Neuronal stem cell (in vitro differentiated cells): ENCODE results near the gene MEGF11.
A peak's percentile ranks its signal among the peaks of the same experiment; 100 is the strongest.

Experiments
- DNase-seq: peaks from one replicate; pipeline ENCODE4 v3.0.0-alpha.2; 2013; ENCODE audit warnings: low spot score
- H2AFZ ChIP-seq: one replicate; pipeline ENCODE4 v1.6.1; 2013; ENCODE audit warnings: mild to moderate bottlenecking, low read length, inconsistent platforms
- H2AK5ac ChIP-seq: 2 replicates; pipeline ENCODE4 v1.6.1; 2013; ENCODE audit warnings: low read depth, mild to moderate bottlenecking, inconsistent platforms, low read length, moderate library complexity, mixed read lengths
- H2BK120ac ChIP-seq: 2 replicates; pipeline ENCODE4 v1.6.1; 2013; ENCODE audit warnings: low read depth, mild to moderate bottlenecking, inconsistent platforms, low read length, moderate library complexity, mixed read lengths
- H2BK12ac ChIP-seq: one replicate; pipeline ENCODE4 v1.6.1; 2013; ENCODE audit warnings: low read length, inconsistent platforms
- H2BK15ac ChIP-seq: 2 replicates; pipeline ENCODE4 v1.6.1; 2013; ENCODE audit warnings: mild to moderate bottlenecking, low read length, inconsistent platforms, mixed read lengths
- H2BK5ac ChIP-seq: one replicate; pipeline ENCODE4 v1.6.1; 2013; ENCODE audit warnings: inconsistent platforms, mild to moderate bottlenecking, low read length, moderate library complexity
- H3K14ac ChIP-seq: one replicate; pipeline ENCODE4 v1.6.1; 2013; ENCODE audit warnings: low read length, inconsistent platforms
- H3K18ac ChIP-seq: 2 replicates; pipeline ENCODE4 v1.6.1; 2013; ENCODE audit warnings: low read length, inconsistent platforms
- H3K23ac ChIP-seq: 2 replicates; pipeline ENCODE4 v1.6.1; 2013; ENCODE audit warnings: low read depth, mild to moderate bottlenecking, mixed read lengths, low read length, inconsistent platforms; ENCODE audit not compliant: poor library complexity
- H3K27ac ChIP-seq: replicated peaks from 3 replicates; pipeline ENCODE4 v1.5.1; 2013; ENCODE audit warnings: low read length, inconsistent platforms
- H3K27me3 ChIP-seq, 3 experiments: 2 replicates each; pipeline ENCODE4 v1.6.1; 2013; ENCODE audit warnings: low read length in 3 of 3, mild to moderate bottlenecking in 2 of 3, inconsistent platforms in 1 of 3, low read depth in 1 of 3, mixed read lengths in 1 of 3, moderate library complexity in 1 of 3; ENCODE audit not compliant: control insufficient read depth in 3 of 3, insufficient read depth in 3 of 3
- H3K36me3 ChIP-seq, 2 donors: replicated peaks in 1 of 2; 2 replicates each; pipeline ENCODE4 v1.6.1; 2013; ENCODE audit warnings: low read length in 2 of 2; ENCODE audit not compliant: control insufficient read depth in 2 of 2, insufficient read depth in 2 of 2
- H3K4ac ChIP-seq: 2 replicates; pipeline ENCODE4 v1.6.1; 2013; ENCODE audit warnings: inconsistent platforms, mild to moderate bottlenecking, low read length, moderate library complexity
- H3K4me1 ChIP-seq, 2 donors: 1 replicate in 1 of 2; 2 replicates in 1 of 2; pipeline ENCODE4 v1.6.1; 2013; ENCODE audit warnings: low read length in 2 of 2, low read depth in 1 of 2; ENCODE audit not compliant: control insufficient read depth in 2 of 2, insufficient read depth in 1 of 2
- H3K4me2 ChIP-seq: one replicate; pipeline ENCODE4 v1.6.1; 2013; ENCODE audit warnings: mild to moderate bottlenecking, low read length, inconsistent platforms; ENCODE audit not compliant: insufficient read depth, poor library complexity, severe bottlenecking
- H3K4me3 ChIP-seq, 2 donors: 2 replicates each; pipeline ENCODE4 v1.5.1; 2013; ENCODE audit warnings: low read length in 2 of 2, mild to moderate bottlenecking in 2 of 2, inconsistent platforms in 1 of 2, moderate library complexity in 1 of 2
- H3K79me1 ChIP-seq: one replicate; pipeline ENCODE4 v1.6.1; 2013; ENCODE audit warnings: low read depth, mild to moderate bottlenecking, inconsistent platforms, low read length, moderate library complexity
- H3K9ac ChIP-seq: one replicate; pipeline ENCODE4 v1.6.1; 2013; ENCODE audit warnings: mild to moderate bottlenecking, low read depth, low read length, inconsistent platforms; ENCODE audit not compliant: poor library complexity
- H3K9me3 ChIP-seq, 2 donors: replicated peaks in 1 of 2; 2 replicates each; pipeline versions ENCODE3 to v1.6.1; 2013; ENCODE audit warnings: low read length in 2 of 2, mild to moderate bottlenecking in 2 of 2, inconsistent platforms in 1 of 2, low read depth in 1 of 2, mixed read lengths in 1 of 2, moderate library complexity in 1 of 2; ENCODE audit not compliant: control insufficient read depth in 2 of 2, insufficient read depth in 1 of 2
- H4K8ac ChIP-seq: one replicate; pipeline ENCODE4 v1.6.1; 2013; ENCODE audit warnings: low read depth, mild to moderate bottlenecking, inconsistent platforms, low read length, moderate library complexity
- H4K91ac ChIP-seq: one replicate; pipeline ENCODE4 v1.6.1; 2013; ENCODE audit warnings: low read length, low read depth, mild to moderate bottlenecking, inconsistent platforms; ENCODE audit not compliant: poor library complexity
- WGBS, 2 donors: extraction: QIAGEN DNeasy Blood & Tissue Kit; methylation state at CpG; one replicate each; pipeline ENCODE4 v1.1.7; 2013; ENCODE audit warnings: missing lambda C conversion rate in 2 of 2, mixed read lengths in 1 of 2; ENCODE audit not compliant: insufficient read length in 2 of 2, insufficient replicate concordance in 1 of 2; ENCODE audit errors: extremely low coverage in 2 of 2; 5-methylcytosine and 5-hydroxymethylcytosine counted together

Gene MEGF11

DNA sequence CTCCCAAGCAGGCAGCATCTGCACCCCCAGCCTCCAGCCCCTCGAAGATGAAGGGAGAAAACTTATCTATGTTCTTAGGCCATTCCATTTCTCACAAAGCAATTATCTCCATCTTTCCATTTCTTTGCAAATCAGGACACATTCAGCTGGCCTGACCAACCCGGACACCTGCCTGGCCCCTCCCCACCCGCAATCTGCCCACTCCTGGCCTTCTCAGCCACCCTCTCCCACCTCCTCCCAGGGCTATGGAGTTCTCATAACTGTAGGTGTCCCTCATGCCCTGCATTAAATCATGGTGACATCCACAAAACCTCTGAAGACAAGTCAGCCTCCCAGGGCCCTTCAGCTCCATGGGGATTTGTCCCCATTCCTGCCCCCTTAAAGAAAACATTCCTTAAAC is 119.3 kb downstream of the MEGF11 start:
- H3K4me2 ChIP-seq = no peak overlapping the region
- no peak overlapping the region for H3K4ac ChIP-seq
- H2AK5ac ChIP-seq = no peak overlapping the region
- no peak overlapping the region for H2AFZ ChIP-seq
- no peak overlapping the region for H3K18ac ChIP-seq
- no peak overlapping the region for H2BK15ac ChIP-seq
- no peak overlapping the region for H2BK120ac ChIP-seq
- no peak overlapping the region for H3K27ac ChIP-seq
- no peak overlapping the region for H4K91ac ChIP-seq
- H3K9me3 ChIP-seq = no peaks in the 10 kb centered on the region
- no peak overlapping the region for H3K4me3 ChIP-seq
- H3K36me3 ChIP-seq = no peaks in the 10 kb centered on the region
- H3K27me3 ChIP-seq = peaks cover 0 to 38% (median 0%) of the 10 kb centered on the region in 3 experiments
- H3K23ac ChIP-seq = no peak overlapping the region
- H3K79me1 ChIP-seq = no peaks in the 10 kb centered on the region
- no peak for DNase-seq
- H2BK12ac ChIP-seq = no peak overlapping the region
- H3K9ac ChIP-seq = no peak overlapping the region
- no peak overlapping the region for H4K8ac ChIP-seq
- no peak overlapping the region for H3K14ac ChIP-seq
- WGBS, 2 donors = no CpG with 5 or more reads among the region's 3 CpGs
- H3K4me1 ChIP-seq = peaks cover 0 to 7% of the 10 kb centered on the region in 2 donors
- no peak overlapping the region for H2BK5ac ChIP-seq

DNA sequence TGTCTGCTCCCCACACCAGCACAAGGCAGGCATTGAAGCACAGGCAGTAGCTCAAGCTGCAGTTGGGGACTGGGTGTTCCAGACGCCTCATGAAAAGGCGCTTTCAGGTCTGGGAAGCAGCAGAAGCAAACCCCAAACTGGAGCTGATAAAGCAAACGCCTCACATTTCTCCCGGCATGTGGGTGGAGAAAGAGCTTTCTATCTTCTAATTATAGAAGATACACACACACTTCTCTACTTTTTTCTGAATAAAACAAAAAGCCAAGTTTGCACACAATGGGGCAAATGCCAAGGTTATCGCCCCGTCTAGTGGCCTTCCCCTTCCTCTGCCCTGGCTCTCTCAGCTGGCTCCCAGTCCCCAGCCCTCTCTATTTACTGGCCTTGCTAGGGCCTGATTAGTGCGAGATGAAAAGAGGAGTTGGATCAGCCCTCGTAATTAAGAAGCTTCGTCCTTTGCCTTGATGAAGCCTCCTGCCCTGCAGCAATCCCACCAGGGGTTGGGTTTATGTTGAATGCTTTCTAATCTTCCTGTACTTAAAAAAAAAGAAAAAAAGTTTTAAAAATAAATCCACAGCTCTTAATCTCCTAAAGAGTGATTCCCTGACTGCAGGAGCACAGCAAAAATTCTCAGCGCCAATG is 120.2 kb downstream of the MEGF11 start:
- H3K36me3 ChIP-seq = no peaks in the 10 kb centered on the region
- no peak overlapping the region for H4K8ac ChIP-seq
- H4K91ac ChIP-seq = no peak overlapping the region
- H3K4me3 ChIP-seq = no peak overlapping the region
- H3K23ac ChIP-seq = no peak overlapping the region
- WGBS, 2 donors = no CpG with 5 or more reads among the region's 10 CpGs
- no peak overlapping the region for H3K4ac ChIP-seq
- H3K4me1 ChIP-seq = peaks cover 0 to 7% of the 10 kb centered on the region in 2 donors
- no peak overlapping the region for H2AFZ ChIP-seq
- no peak overlapping the region for H3K14ac ChIP-seq
- no peak for DNase-seq
- no peak overlapping the region for H2AK5ac ChIP-seq
- no peaks in the 10 kb centered on the region for H3K9me3 ChIP-seq
- H3K18ac ChIP-seq = no peak overlapping the region
- no peak overlapping the region for H3K4me2 ChIP-seq
- H3K79me1 ChIP-seq = no peaks in the 10 kb centered on the region
- H3K27me3 ChIP-seq = peaks cover 0 to 29% (median 0%) of the 10 kb centered on the region in 3 experiments
- no peak overlapping the region for H2BK12ac ChIP-seq
- H2BK15ac ChIP-seq = no peak overlapping the region
- no peak overlapping the region for H2BK5ac ChIP-seq
- no peak overlapping the region for H3K9ac ChIP-seq
- H3K27ac ChIP-seq = no peak overlapping the region
- no peak overlapping the region for H2BK120ac ChIP-seq

DNA sequence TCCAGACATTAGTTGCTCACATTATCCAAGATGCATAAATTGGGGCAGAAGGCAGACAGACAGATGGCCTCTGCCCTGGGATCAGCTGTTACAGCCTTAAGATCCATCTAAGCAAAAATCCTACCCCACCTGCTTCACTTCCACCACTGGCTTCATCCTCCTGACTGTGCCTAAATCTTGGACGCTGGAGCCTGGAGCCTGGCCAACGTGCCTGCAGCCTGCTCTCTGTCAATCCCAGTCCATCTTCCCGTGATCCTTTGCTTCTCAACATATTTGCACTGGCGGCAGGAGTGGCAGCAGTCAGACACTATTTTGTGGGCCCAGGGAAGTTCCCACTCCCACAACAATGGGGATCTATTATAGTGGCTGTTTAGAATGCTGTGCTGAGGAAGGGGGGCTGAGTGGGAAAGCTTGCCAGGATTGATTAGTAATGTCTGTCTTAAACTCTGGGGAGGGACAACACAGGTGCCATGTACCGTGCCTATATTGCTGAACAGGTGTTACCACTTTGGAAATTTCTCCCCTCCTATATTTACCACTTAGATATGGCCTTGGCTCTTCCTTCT is 121.2 kb downstream of the MEGF11 start:
- Histone ChIP-seq H3K4me3 (no peak overlapping the region), H3K14ac (no peak overlapping the region), H2BK12ac (no peak overlapping the region), H3K9ac (no peak overlapping the region), H3K79me1 (no peaks in the 10 kb centered on the region), H3K4me2 (no peak overlapping the region), H3K36me3 (no peaks in the 10 kb centered on the region), H2AK5ac (no peak overlapping the region), H3K18ac (peak overlapping the region; percentile 39), H4K8ac (no peak overlapping the region), H4K91ac (no peak overlapping the region), H3K4ac (no peak overlapping the region), H3K27ac (no peak overlapping the region), H3K9me3 (no peaks in the 10 kb centered on the region), H3K4me1 (peaks cover 0 to 7% of the 10 kb centered on the region in 2 donors), H2BK120ac (no peak overlapping the region), H3K27me3 (peaks cover 0 to 30% (median 0%) of the 10 kb centered on the region in 3 experiments), H3K23ac (no peak overlapping the region), H2AFZ (no peak overlapping the region), H2BK15ac (no peak overlapping the region), H2BK5ac (no peak overlapping the region)
- WGBS, 2 donors = no CpG with 5 or more reads among the region's 5 CpGs
- no peak for DNase-seq

DNA sequence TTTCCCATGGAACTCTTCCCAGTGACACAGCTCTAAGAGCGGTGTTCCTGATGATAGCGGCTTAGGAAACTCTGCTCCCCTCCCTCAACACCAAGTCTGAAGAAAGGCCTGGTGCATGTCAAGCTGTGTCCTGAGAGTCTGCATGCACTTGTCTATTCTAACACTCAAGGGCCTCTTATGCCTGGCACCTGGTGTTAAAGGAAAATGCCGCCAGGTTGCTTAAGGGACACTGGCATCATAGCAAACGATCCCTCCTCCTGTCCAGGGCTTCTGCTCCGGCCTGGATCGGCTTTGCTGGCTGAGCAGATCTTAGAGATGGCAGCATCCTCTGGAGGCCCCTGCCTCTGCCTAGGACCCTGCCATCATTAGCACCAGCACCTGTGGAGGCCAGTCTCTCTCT is 121.7 kb downstream of the MEGF11 start:
- H3K4me2 ChIP-seq = no peak overlapping the region
- no peak overlapping the region for H3K4ac ChIP-seq
- H3K4me1 ChIP-seq = peaks cover 0 to 7% of the 10 kb centered on the region in 2 donors
- no peaks in the 10 kb centered on the region for H3K9me3 ChIP-seq
- no peak overlapping the region for H4K8ac ChIP-seq
- peak overlapping the region; percentile 11 for H3K18ac ChIP-seq
- no CpG with 5 or more reads among the region's 6 CpGs for WGBS, 2 donors
- no peak overlapping the region for H2AFZ ChIP-seq
- no peak overlapping the region for H3K23ac ChIP-seq
- DNase-seq = no peak
- H2BK5ac ChIP-seq = no peak overlapping the region
- H3K14ac ChIP-seq = no peak overlapping the region
- no peak overlapping the region for H3K27ac ChIP-seq
- no peak overlapping the region for H2AK5ac ChIP-seq
- H3K4me3 ChIP-seq = no peak overlapping the region
- H2BK120ac ChIP-seq = no peak overlapping the region
- no peak overlapping the region for H2BK15ac ChIP-seq
- no peak overlapping the region for H3K9ac ChIP-seq
- H3K27me3 ChIP-seq = peaks cover 0 to 30% (median 0%) of the 10 kb centered on the region in 3 experiments
- H3K36me3 ChIP-seq = no peaks in the 10 kb centered on the region
- H2BK12ac ChIP-seq = no peak overlapping the region
- H4K91ac ChIP-seq = no peak overlapping the region
- H3K79me1 ChIP-seq = no peaks in the 10 kb centered on the region
